ENCODE data around the gene TJAP1.
"Not testable (repeated sequence)": the region's sequence is repeated elsewhere in the genome, so short reads cannot be mapped to it uniquely, and the experiment has no call there.

TJAP1 gene

GRCh38 chr6:43481591-43482236 lies 4.3 kb downstream of the TJAP1 start:
- DNase-seq, result no peak

- DNase-seq, result no peak
Measured at GRCh38 chr6:43488667-43489276, 11.4 kb downstream of the TJAP1 start.

- DNase-seq, result no peak
Measured at GRCh38 chr6:43489277-43490072, 12.1 kb downstream of the TJAP1 start.

- DNase-seq, result no peak
Measured at GRCh38 chr6:43490523-43490939, 13.2 kb downstream of the TJAP1 start.

GRCh38 chr6:43491750-43492661 lies 14.6 kb downstream of the TJAP1 start:
- DNase-seq, result peak; percentile 87

- no peak for DNase-seq
Measured at GRCh38 chr6:43492673-43493072, 15.3 kb downstream of the TJAP1 start.

- no peak for DNase-seq
Measured at GRCh38 chr6:43493230-43493629, 15.9 kb downstream of the TJAP1 start.

GRCh38 chr6:43493833-43494232 lies 16.5 kb downstream of the TJAP1 start:
- no peak for DNase-seq

- no peak for DNase-seq
Measured at GRCh38 chr6:43494321-43494720, 17.0 kb downstream of the TJAP1 start.

- no peak for DNase-seq
Measured at GRCh38 chr6:43494766-43495165, 17.4 kb downstream of the TJAP1 start.

- no peak for DNase-seq
Measured at GRCh38 chr6:43495409-43495941, 18.1 kb downstream of the TJAP1 start.

- no peak for DNase-seq
Measured at GRCh38 chr6:43496370-43497128, 19.2 kb downstream of the TJAP1 start.

- DNase-seq, result no peak
Measured at GRCh38 chr6:43497129-43497396, 19.7 kb downstream of the TJAP1 start.

- no peak for DNase-seq
Measured at GRCh38 chr6:43497689-43498088, 20.3 kb downstream of the TJAP1 start.

GRCh38 chr6:43498291-43498690 lies 20.9 kb downstream of the TJAP1 start:
- DNase-seq, result not testable (repeated sequence)

- no peak for DNase-seq
Measured at GRCh38 chr6:43499028-43499815, 21.9 kb downstream of the TJAP1 start.

- DNase-seq, result no peak
Measured at GRCh38 chr6:43500921-43501320, 23.6 kb downstream of the TJAP1 start.

GRCh38 chr6:43502666-43503065 lies 25.3 kb downstream of the TJAP1 start:
- no peak for DNase-seq

- no peak for DNase-seq
Measured at GRCh38 chr6:43503443-43503842, 26.1 kb downstream of the TJAP1 start.

- DNase-seq, result no peak
Measured at GRCh38 chr6:43504756-43505593, 27.6 kb downstream of the TJAP1 start.
